ENCODE data around the gene CHDH. TPM values are rescaled to one million over a fixed set of nuclear protein-coding genes. Genes with fewer than 3 reads are reported as not detected.

The CHDH gene
- total RNA-seq, 4 donors from 2014 or later: 36.5 to 114 (median 53.7) TPM

DNA sequence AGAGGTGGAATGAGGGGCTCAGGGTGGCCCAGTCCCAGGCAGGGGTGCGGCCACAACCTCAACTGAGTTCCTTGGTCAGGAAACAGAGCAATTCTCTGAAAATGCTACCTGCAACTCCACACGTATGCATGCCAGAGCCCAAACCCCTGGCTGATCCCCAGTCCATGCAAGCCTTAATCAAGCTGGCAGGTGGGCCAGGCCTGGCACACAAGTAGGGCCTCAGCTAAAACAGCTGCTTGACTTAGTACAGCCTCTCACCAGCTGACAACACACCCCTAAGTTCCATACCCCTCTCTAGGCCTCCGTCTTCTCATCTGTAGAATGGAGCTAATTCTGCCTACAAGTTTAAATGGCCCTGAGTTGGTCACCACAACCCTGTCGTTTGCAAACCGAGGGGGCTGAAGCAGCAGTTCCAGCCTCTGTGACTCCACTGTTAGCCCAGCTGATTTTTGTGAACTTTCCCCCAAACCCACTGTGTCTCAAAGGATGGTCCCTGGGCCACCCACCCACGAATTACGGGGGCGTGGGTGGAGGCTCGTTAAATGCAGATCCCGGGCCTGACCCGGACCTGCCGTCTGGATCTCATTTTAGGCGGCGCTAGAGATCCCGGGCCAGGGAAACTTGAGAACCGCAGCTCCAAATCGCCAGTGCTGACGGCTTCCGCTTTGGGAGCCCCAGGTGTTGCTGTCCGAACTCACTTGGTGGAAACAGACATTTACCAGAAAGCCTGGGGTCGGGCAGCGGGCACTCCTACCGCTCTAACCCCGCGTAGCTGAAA lies 927 bp downstream of the CHDH start:
- Histone ChIP-seq H3K4me1 (peaks cover 4 to 49% (median 43%) of the 10 kb centered on the region in 4 donors), H3K36me3 (no peaks in the 10 kb centered on the region), H3K4me3 (peak overlapping the region; percentile 54 to 80 (median 72)), H3K27me3 (peaks cover 31% of the 10 kb centered on the region), H3K27ac (peak overlapping the region; percentile 80 to 91 (median 86)), H3K9me3 (no peaks in the 10 kb centered on the region)
- 19% methylated on average over 20 of the region's 25 CpGs; no CpG with 5 or more reads in 1 of the 2 donors for WGBS, 2 donors (ENCODE audit: low coverage in 1 of 2)
- intact Hi-C loops (cut with DNase I; ENCODE audit: low total_unique reads): no loop called here
- TF ChIP-seq, protein P1, sequence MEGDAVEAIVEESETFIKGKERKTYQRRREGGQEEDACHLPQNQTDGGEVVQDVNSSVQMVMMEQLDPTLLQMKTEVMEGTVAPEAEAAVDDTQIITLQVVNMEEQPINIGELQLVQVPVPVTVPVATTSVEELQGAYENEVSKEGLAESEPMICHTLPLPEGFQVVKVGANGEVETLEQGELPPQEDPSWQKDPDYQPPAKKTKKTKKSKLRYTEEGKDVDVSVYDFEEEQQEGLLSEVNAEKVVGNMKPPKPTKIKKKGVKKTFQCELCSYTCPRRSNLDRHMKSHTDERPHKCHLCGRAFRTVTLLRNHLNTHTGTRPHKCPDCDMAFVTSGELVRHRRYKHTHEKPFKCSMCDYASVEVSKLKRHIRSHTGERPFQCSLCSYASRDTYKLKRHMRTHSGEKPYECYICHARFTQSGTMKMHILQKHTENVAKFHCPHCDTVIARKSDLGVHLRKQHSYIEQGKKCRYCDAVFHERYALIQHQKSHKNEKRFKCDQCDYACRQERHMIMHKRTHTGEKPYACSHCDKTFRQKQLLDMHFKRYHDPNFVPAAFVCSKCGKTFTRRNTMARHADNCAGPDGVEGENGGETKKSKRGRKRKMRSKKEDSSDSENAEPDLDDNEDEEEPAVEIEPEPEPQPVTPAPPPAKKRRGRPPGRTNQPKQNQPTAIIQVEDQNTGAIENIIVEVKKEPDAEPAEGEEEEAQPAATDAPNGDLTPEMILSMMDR (IDR thresholded peaks at IDR 0.05): peak in 3 of 5 experiments; percentile 9 to 30 (median 29)
- no peak for TF ChIP-seq POLR2AphosphoS5 (IDR thresholded peaks at IDR 0.05)
- no peak for TF ChIP-seq EP300 (IDR thresholded peaks at IDR 0.05; ENCODE audit: low read depth)
- peak; percentile 59 for DNase-seq
- in situ Hi-C loops (cut with MboI; ENCODE audit: low pct_ligation_motif_present in 1 of 4, low pct_unique_long_range_greater_than_20kb in 1 of 4, low sequenced_read_pairs in 3 of 4): no loop called here

DNA sequence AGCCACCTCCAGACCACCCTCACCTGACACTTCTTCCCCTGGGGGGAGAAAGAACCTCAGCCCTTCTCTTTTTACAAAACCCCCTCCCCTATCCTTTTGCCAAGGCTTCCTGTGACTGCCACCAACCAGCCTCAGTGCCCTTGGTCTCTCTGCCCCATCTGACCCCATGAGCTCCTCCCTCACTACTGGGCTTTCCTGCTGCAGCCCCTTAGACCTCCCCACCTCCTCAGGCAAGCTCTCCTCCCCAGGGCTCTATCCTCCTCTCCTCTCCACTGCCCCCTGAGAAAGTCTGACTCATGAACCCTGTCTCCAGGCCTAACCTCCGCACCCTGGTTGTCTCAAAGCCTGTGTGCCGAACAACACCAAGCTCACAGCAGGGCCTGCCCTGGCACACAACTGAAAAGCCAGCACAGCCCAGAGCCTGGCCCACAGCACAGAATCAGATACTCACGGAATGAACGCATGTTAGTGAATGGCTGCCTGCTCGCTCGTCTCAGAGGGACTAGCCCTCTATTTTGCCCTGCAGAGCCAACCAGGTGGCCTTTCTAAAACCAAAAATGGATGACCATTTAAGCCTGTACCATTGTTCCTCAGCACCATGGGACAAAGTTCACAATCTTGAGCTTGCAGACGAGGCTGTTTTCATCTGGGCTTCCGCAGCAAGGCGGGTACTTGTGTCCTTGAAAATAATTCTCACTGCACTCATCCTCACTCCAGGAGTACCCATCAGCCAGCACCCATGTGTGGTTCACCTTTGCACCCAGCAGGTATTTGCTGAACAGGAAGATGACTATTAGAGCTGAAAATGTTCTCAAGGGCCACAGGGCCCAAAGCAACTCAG lies 1.7 kb downstream of the CHDH start:
- no peak for TF ChIP-seq EP300 (IDR thresholded peaks at IDR 0.05; ENCODE audit: low read depth)
- TF ChIP-seq, protein P1 (IDR thresholded peaks at IDR 0.05): no peak
- TF ChIP-seq POLR2AphosphoS5 (IDR thresholded peaks at IDR 0.05): no peak
- no peak for TF ChIP-seq POLR2A (IDR thresholded peaks at IDR 0.05)
- Histone ChIP-seq H3K27ac (peak overlapping the region; percentile 80 to 91 (median 86)), H3K36me3 (no peaks in the 10 kb centered on the region), H3K27me3 (peaks cover 31% of the 10 kb centered on the region), H3K4me3 (peak overlapping the region in 2 of 4 donors; percentile 80), H3K4me1 (peaks cover 4 to 49% (median 43%) of the 10 kb centered on the region in 4 donors), H3K9me3 (no peaks in the 10 kb centered on the region)
- WGBS, 2 donors (ENCODE audit: low coverage in 1 of 2): 74% methylated on average over 9 of the region's 9 CpGs; no CpG with 5 or more reads in 1 of the 2 donors
- intact Hi-C loops (cut with DNase I; ENCODE audit: low total_unique reads): no loop called here
- peak; percentile 47 for DNase-seq
- in situ Hi-C loops (cut with MboI; ENCODE audit: low pct_ligation_motif_present in 1 of 4, low pct_unique_long_range_greater_than_20kb in 1 of 4, low sequenced_read_pairs in 3 of 4): no loop called here

GRCh38 chr3:53843195-53844177 lies 2.7 kb downstream of the CHDH start:
- no peak for DNase-seq
- no peaks in the 10 kb centered on the region for H3K9me3 ChIP-seq
- H3K27ac ChIP-seq: peak overlapping the region; percentile 80 to 91 (median 86)
- H3K36me3 ChIP-seq: no peaks in the 10 kb centered on the region
- WGBS, 2 donors (ENCODE audit: low coverage in 1 of 2): 46 to 50% methylated on average over 1 to 10 of the region's 10 CpGs
- H3K4me1 ChIP-seq: peaks cover 4 to 49% (median 43%) of the 10 kb centered on the region in 4 donors
- TF ChIP-seq POLR2A (IDR thresholded peaks at IDR 0.05): no peak
- TF ChIP-seq POLR2AphosphoS5 (IDR thresholded peaks at IDR 0.05): no peak
- no peak for TF ChIP-seq EP300 (IDR thresholded peaks at IDR 0.05; ENCODE audit: low read depth)
- TF ChIP-seq, protein P1 (IDR thresholded peaks at IDR 0.05): no peak
- intact Hi-C loops (cut with DNase I; ENCODE audit: low total_unique reads): no loop called here
- H3K4me3 ChIP-seq: peak overlapping the region in 1 of 4 donors; percentile 8
- in situ Hi-C loops (cut with MboI; ENCODE audit: low pct_ligation_motif_present in 1 of 4, low pct_unique_long_range_greater_than_20kb in 1 of 4, low sequenced_read_pairs in 3 of 4): no loop called here
- peaks cover 31% of the 10 kb centered on the region for H3K27me3 ChIP-seq
